ENCODE measurements around the gene PAIP1.
A peak's percentile ranks its signal among the peaks of the same experiment; 100 is the strongest.
"Not testable (repeated sequence)": the region's sequence is repeated elsewhere in the genome, so short reads cannot be mapped to it uniquely, and the experiment has no call there.

The PAIP1 gene

GRCh38 chr5:43523662-43524072 lies 33.2 kb downstream of the PAIP1 start:
- Histone ChIP-seq H3K27ac (ENCODE audit: insufficient read depth, low read depth, low read length, poor library complexity, severe bottlenecking) (no peak overlapping the region), H3K36me3 (ENCODE audit: control insufficient read depth, insufficient read depth, low read length) (peaks cover 21% of the 10 kb centered on the region), H3K9me3 (ENCODE audit: control insufficient read depth, low read length) (no peaks in the 10 kb centered on the region), H3K4me1 (ENCODE audit: control insufficient read depth, insufficient read depth, low read length) (no peaks in the 10 kb centered on the region), H3K27me3 (ENCODE audit: control insufficient read depth, insufficient read depth, low read length, poor library complexity, severe bottlenecking) (no peaks in the 10 kb centered on the region), H3K4me3 (ENCODE audit: insufficient read depth, low read depth, low read length) (no peak overlapping the region)
- 92 to 94% methylated on average over 2 of the region's 2 CpGs for WGBS, 2 experiments

DNA sequence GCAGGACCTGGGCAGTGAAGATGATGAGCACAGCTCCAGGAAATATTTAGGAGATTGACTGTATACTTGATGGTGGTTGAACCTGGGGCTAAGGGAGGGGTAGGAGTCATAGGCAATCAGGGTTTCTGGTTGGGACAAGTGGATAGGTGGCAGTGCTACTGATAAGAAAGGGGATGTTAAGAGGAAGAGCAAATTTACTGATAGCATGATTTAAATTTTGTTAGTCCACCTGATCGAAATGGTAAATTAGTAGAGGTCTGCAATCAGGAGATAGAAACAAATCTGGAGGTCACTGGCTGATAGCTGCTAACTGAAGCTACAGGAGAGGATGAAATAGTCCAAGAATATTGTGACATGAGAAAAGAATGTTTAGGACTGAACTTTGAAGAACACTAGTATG lies 36.3 kb downstream of the PAIP1 start:
- H3K4me3 ChIP-seq (ENCODE audit: insufficient read depth, low read depth, low read length): no peak overlapping the region
- H3K27me3 ChIP-seq (ENCODE audit: control insufficient read depth, insufficient read depth, low read length, poor library complexity, severe bottlenecking): no peaks in the 10 kb centered on the region
- H3K27ac ChIP-seq (ENCODE audit: insufficient read depth, low read depth, low read length, poor library complexity, severe bottlenecking): no peak overlapping the region
- peaks cover 11% of the 10 kb centered on the region for H3K36me3 ChIP-seq (ENCODE audit: control insufficient read depth, insufficient read depth, low read length)
- WGBS, 2 experiments: 91 to 96% methylated on average over 1 of the region's 1 CpG
- no peaks in the 10 kb centered on the region for H3K4me1 ChIP-seq (ENCODE audit: control insufficient read depth, insufficient read depth, low read length)
- no peaks in the 10 kb centered on the region for H3K9me3 ChIP-seq (ENCODE audit: control insufficient read depth, low read length)

- WGBS, 2 experiments: 89 to 96% methylated on average over 1 of the region's 1 CpG
- H3K36me3 ChIP-seq (ENCODE audit: control insufficient read depth, insufficient read depth, low read length): no peaks in the 10 kb centered on the region
- H3K4me3 ChIP-seq (ENCODE audit: insufficient read depth, low read depth, low read length): peak overlapping the region; percentile 56
- H3K4me1 ChIP-seq (ENCODE audit: control insufficient read depth, insufficient read depth, low read length): peaks cover 5% of the 10 kb centered on the region
- no peaks in the 10 kb centered on the region for H3K27me3 ChIP-seq (ENCODE audit: control insufficient read depth, insufficient read depth, low read length, poor library complexity, severe bottlenecking)
- H3K9me3 ChIP-seq (ENCODE audit: control insufficient read depth, low read length): no peaks in the 10 kb centered on the region
- H3K27ac ChIP-seq (ENCODE audit: insufficient read depth, low read depth, low read length, poor library complexity, severe bottlenecking): peak overlapping the region; percentile 90
Observed at GRCh38 chr5:43515678-43516048, 41.2 kb downstream of the PAIP1 start.

- Histone ChIP-seq H3K36me3 (ENCODE audit: control insufficient read depth, insufficient read depth, low read length) (no peaks in the 10 kb centered on the region), H3K4me1 (ENCODE audit: control insufficient read depth, insufficient read depth, low read length) (peaks cover 5% of the 10 kb centered on the region), H3K27me3 (ENCODE audit: control insufficient read depth, insufficient read depth, low read length, poor library complexity, severe bottlenecking) (no peaks in the 10 kb centered on the region), H3K27ac (ENCODE audit: insufficient read depth, low read depth, low read length, poor library complexity, severe bottlenecking) (peak within 1 kb of the TSS; percentile 90), H3K4me3 (ENCODE audit: insufficient read depth, low read depth, low read length) (peak within 1 kb of the TSS; percentile 56), H3K9me3 (ENCODE audit: control insufficient read depth, low read length) (no peaks in the 10 kb centered on the region)
- 1% methylated on average over 34 to 35 of the region's 35 CpGs for WGBS, 2 experiments
Observed at GRCh38 chr5:43514816-43515677, 41.8 kb downstream of the PAIP1 start, which contains the start of gene C5orf34. Gene C5orf34 (minus strand): TSS chr5:43515148. CDS start chr5:43509339, 5,809 bp downstream.

DNA sequence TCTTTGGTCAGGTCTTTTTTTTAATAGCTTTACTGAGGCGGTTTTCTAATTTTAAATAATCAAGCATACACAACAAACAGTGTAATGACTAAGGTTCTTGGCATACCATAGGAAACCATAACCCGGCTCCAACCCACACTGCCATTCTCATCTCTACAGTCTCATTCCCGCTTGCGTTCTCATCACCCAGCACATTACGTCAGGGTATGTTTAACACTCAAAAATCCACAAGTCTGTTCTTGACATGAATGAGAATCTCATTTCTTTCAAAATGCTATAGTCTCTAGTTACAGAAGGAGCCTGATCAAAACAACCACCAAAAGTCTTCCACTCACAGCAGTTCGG lies 42.4 kb downstream of the PAIP1 start:
- H3K4me3 ChIP-seq (ENCODE audit: insufficient read depth, low read depth, low read length): peak overlapping the region; percentile 56
- no peaks in the 10 kb centered on the region for H3K27me3 ChIP-seq (ENCODE audit: control insufficient read depth, insufficient read depth, low read length, poor library complexity, severe bottlenecking)
- H3K9me3 ChIP-seq (ENCODE audit: control insufficient read depth, low read length): no peaks in the 10 kb centered on the region
- peak overlapping the region; percentile 90 for H3K27ac ChIP-seq (ENCODE audit: insufficient read depth, low read depth, low read length, poor library complexity, severe bottlenecking)
- H3K36me3 ChIP-seq (ENCODE audit: control insufficient read depth, insufficient read depth, low read length): no peaks in the 10 kb centered on the region
- 3% methylated on average over 6 of the region's 6 CpGs for WGBS, 2 experiments
- peaks cover 5% of the 10 kb centered on the region for H3K4me1 ChIP-seq (ENCODE audit: control insufficient read depth, insufficient read depth, low read length)

- Histone ChIP-seq H3K27me3 (ENCODE audit: control insufficient read depth, insufficient read depth, low read length, poor library complexity, severe bottlenecking) (no peaks in the 10 kb centered on the region), H3K27ac (ENCODE audit: insufficient read depth, low read depth, low read length, poor library complexity, severe bottlenecking) (no peak overlapping the region), H3K4me3 (ENCODE audit: insufficient read depth, low read depth, low read length) (peak overlapping the region; percentile 56), H3K4me1 (ENCODE audit: control insufficient read depth, insufficient read depth, low read length) (peaks cover 5% of the 10 kb centered on the region), H3K36me3 (ENCODE audit: control insufficient read depth, insufficient read depth, low read length) (no peaks in the 10 kb centered on the region), H3K9me3 (ENCODE audit: control insufficient read depth, low read length) (no peaks in the 10 kb centered on the region)
- WGBS, 2 experiments: 23 to 56% methylated on average over 3 to 4 of the region's 4 CpGs
Observed at GRCh38 chr5:43514025-43514424, 42.9 kb downstream of the PAIP1 start.

DNA sequence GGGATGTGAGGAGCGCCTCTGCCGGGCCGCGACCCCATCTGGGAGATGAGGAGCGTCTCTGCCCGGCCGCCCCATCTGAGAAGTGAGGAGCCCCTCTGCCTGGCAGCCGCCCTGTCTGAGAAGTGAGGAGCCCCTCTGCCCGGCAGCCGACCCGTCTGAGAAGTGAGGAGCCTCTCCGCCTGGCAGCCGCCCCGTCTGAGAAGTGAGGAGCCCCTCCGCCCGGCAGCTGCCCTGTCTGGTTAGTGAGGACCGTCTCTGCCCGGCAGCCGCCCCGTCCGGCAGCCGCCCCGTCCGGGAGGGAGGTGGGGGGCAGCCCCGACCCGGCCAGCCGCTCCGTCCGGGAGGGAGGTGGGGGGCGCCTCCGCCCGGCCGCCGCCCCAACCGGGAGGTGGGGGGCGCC lies 45.8 kb downstream of the PAIP1 start:
- H3K27me3 ChIP-seq (ENCODE audit: control insufficient read depth, insufficient read depth, low read length, poor library complexity, severe bottlenecking); H3K9me3 ChIP-seq (ENCODE audit: control insufficient read depth, low read length); H3K4me1 ChIP-seq (ENCODE audit: control insufficient read depth, insufficient read depth, low read length); H3K36me3 ChIP-seq (ENCODE audit: control insufficient read depth, insufficient read depth, low read length); H3K4me3 ChIP-seq (ENCODE audit: insufficient read depth, low read depth, low read length); H3K27ac ChIP-seq (ENCODE audit: insufficient read depth, low read depth, low read length, poor library complexity, severe bottlenecking): not testable (repeated sequence)
- 93% methylated on average over 36 of the region's 36 CpGs for WGBS, 2 experiments

DNA sequence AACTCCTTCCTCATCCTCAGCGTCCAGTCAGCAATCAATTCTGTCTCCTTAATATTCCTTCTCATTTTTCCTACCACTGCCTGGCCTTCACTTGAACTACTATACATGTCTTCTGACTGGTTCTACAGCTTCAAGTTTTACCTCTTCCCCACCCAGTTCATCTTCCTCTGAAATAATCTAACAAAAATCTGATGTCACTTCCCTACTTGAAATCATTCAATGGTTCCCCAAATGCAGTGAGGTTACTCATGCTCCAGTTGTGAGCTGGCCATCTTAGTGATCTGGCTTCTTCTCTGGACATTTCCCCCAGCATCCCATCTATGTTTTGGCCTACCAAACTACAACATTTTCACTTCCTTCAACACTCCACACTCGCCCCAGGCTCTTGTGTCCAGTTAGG lies 58.3 kb downstream of the PAIP1 start:
- no peaks in the 10 kb centered on the region for H3K36me3 ChIP-seq (ENCODE audit: control insufficient read depth, insufficient read depth, low read length)
- 97 to 98% methylated on average over 1 of the region's 2 CpGs for WGBS, 2 experiments
- H3K27me3 ChIP-seq (ENCODE audit: control insufficient read depth, insufficient read depth, low read length, poor library complexity, severe bottlenecking): no peaks in the 10 kb centered on the region
- H3K27ac ChIP-seq (ENCODE audit: insufficient read depth, low read depth, low read length, poor library complexity, severe bottlenecking): no peak overlapping the region
- H3K4me3 ChIP-seq (ENCODE audit: insufficient read depth, low read depth, low read length): no peak overlapping the region
- no peaks in the 10 kb centered on the region for H3K4me1 ChIP-seq (ENCODE audit: control insufficient read depth, insufficient read depth, low read length)
- H3K9me3 ChIP-seq (ENCODE audit: control insufficient read depth, low read length): no peaks in the 10 kb centered on the region

DNA sequence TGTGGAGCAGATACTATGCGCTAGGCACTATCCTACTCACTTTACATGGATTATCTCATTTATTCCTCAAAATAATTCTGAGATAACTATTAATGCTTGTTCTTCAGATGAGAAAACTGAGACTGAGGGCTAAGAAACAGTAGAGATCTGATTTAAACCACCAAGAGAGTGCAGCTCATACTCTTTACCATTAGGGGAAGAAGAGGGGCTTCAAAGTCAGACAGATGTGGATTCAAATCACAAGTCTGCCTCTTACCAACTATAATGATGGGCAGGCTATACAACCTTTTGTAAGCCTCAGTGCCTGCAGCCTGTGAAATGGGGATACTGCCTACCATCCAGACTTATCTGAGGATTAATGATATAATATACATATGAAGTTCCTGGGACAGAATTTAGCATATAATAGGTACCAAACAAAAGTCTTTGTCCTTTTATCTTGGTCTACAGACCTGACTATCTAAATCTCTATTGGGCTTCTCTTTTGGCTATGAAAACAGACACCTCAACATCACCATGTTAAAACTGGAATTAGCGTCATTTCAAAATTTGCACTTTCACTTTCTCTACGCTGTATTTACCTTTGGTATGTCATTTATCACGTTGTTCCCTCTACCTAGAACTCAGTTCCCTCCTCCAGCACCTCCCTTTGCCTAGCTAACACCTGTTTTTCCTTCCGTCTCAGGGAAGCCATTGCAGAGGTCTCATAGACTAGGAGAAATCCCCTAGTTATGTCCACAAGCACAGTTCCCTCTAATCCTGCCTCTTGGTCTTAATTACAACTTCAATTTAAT lies 59.4 kb downstream of the PAIP1 start:
- H3K27ac ChIP-seq (ENCODE audit: insufficient read depth, low read depth, low read length, poor library complexity, severe bottlenecking): no peak overlapping the region
- no peaks in the 10 kb centered on the region for H3K27me3 ChIP-seq (ENCODE audit: control insufficient read depth, insufficient read depth, low read length, poor library complexity, severe bottlenecking)
- H3K4me1 ChIP-seq (ENCODE audit: control insufficient read depth, insufficient read depth, low read length): no peaks in the 10 kb centered on the region
- H3K36me3 ChIP-seq (ENCODE audit: control insufficient read depth, insufficient read depth, low read length): no peaks in the 10 kb centered on the region
- 93 to 95% methylated on average over 5 of the region's 5 CpGs for WGBS, 2 experiments
- H3K9me3 ChIP-seq (ENCODE audit: control insufficient read depth, low read length): no peaks in the 10 kb centered on the region
- no peak overlapping the region for H3K4me3 ChIP-seq (ENCODE audit: insufficient read depth, low read depth, low read length)

DNA sequence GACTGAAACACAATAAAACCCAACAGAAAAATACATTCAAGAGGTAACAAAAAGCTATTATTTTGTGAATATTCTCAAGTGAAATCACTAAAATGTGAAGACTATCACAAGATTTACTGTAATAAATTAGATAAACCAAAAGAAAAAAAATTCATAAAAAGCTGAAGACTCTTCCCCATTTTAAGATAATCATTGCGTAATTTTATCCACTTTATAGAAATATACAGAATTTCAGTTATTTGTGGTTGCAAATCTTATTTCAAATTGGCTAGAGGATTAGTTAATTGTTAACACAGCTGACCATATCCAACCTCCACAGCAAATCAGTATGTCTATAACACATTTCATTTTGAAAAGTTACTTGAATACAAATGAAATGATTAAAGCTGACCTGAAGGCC lies 65.6 kb downstream of the PAIP1 start:
- Histone ChIP-seq H3K4me3 (ENCODE audit: insufficient read depth, low read depth, low read length) (no peak overlapping the region), H3K9me3 (ENCODE audit: control insufficient read depth, low read length) (no peaks in the 10 kb centered on the region), H3K27ac (ENCODE audit: insufficient read depth, low read depth, low read length, poor library complexity, severe bottlenecking) (no peak overlapping the region), H3K36me3 (ENCODE audit: control insufficient read depth, insufficient read depth, low read length) (no peaks in the 10 kb centered on the region), H3K4me1 (ENCODE audit: control insufficient read depth, insufficient read depth, low read length) (no peaks in the 10 kb centered on the region), H3K27me3 (ENCODE audit: control insufficient read depth, insufficient read depth, low read length, poor library complexity, severe bottlenecking) (no peaks in the 10 kb centered on the region)
- 100% methylated on average over 1 of the region's 1 CpG; no CpG with 5 or more reads in 1 of the 2 experiments for WGBS, 2 experiments
